Keratinocyte (primary cell): ENCODE results near the gene TSR3. TPM values are rescaled to one million over a fixed set of nuclear protein-coding genes. Genes with fewer than 3 reads are reported as not detected.

Experiments
- DNase-seq: peaks from one replicate; pipeline ENCODE4 v3.0.0-alpha.2; 2011; ENCODE audit warnings: low read depth, missing footprints, low spot score
- FAIRE-seq: peaks from 2 replicates; lab custom pipeline; 2011; peaks lifted over from hg19 to GRCh38; lab: Jason Lieb, UNC
- H2AFZ ChIP-seq: 2 replicates; pipeline ENCODE4 v1.6.0; 2012; ENCODE audit warnings: low read length, control low read depth, inconsistent platforms; ENCODE audit not compliant: control insufficient read depth
- H3K27ac ChIP-seq: 2 replicates; pipeline ENCODE4 v1.5.1; 2011; ENCODE audit warnings: low read length; ENCODE audit not compliant: control insufficient read depth, insufficient read depth
- H3K27me3 ChIP-seq: 3 replicates; pipeline ENCODE4 v1.6.0; 2011; ENCODE audit warnings: low read length; ENCODE audit not compliant: control insufficient read depth, insufficient read depth; ENCODE audit errors: extremely low read depth
- H3K36me3 ChIP-seq, 2 experiments: 2 replicates in 1 of 2; 3 replicates in 1 of 2; pipeline ENCODE4 v1.5.1; 2011; ENCODE audit warnings: low read length in 2 of 2, mild to moderate bottlenecking in 1 of 2; ENCODE audit not compliant: control insufficient read depth in 2 of 2, insufficient read depth in 2 of 2; ENCODE audit errors: extremely low read depth in 1 of 2
- H3K4me1 ChIP-seq: 3 replicates; pipeline ENCODE4 v1.5.1; 2011; ENCODE audit warnings: low read length; ENCODE audit not compliant: control insufficient read depth, insufficient read depth; ENCODE audit errors: extremely low read depth
- H3K4me2 ChIP-seq: 3 replicates; pipeline ENCODE4 v1.6.0; 2011; ENCODE audit warnings: low read depth, low read length; ENCODE audit not compliant: control insufficient read depth, insufficient read depth; ENCODE audit errors: extremely low read depth
- H3K4me3 ChIP-seq, 3 experiments: fragments of 200-600 bp in 1 of 3; sonication (generic) in 1 of 3; 2 replicates in 2 of 3; 3 replicates in 1 of 3; pipeline ENCODE4 v1.5.1; 2011 to 2016; ENCODE audit warnings: low read length in 3 of 3, mild to moderate bottlenecking in 3 of 3, control low read depth in 2 of 3, inconsistent platforms in 1 of 3, low read depth in 1 of 3, mixed read lengths in 1 of 3, mixed run types in 1 of 3, moderate library complexity in 1 of 3; ENCODE audit not compliant: control insufficient read depth in 2 of 3, insufficient read depth in 2 of 3; ENCODE audit errors: extremely low read depth in 1 of 3
- H3K79me2 ChIP-seq: 2 replicates; pipeline ENCODE4 v1.6.0; 2012; ENCODE audit warnings: low read length; ENCODE audit not compliant: control insufficient read depth, insufficient read depth
- H3K9ac ChIP-seq: 3 replicates; pipeline ENCODE4 v1.6.0; 2011; ENCODE audit warnings: low read length; ENCODE audit not compliant: control insufficient read depth, insufficient read depth; ENCODE audit errors: extremely low read depth
- H3K9me1 ChIP-seq: 3 replicates; pipeline ENCODE4 v1.6.0; 2011; ENCODE audit warnings: low read length; ENCODE audit not compliant: control insufficient read depth, insufficient read depth; ENCODE audit errors: extremely low read depth
- H3K9me3 ChIP-seq: 2 replicates; pipeline ENCODE4 v1.5.1; 2012; ENCODE audit warnings: low read depth, low read length; ENCODE audit not compliant: control insufficient read depth
- H4K20me1 ChIP-seq: 3 replicates; pipeline ENCODE4 v1.6.0; 2011; ENCODE audit warnings: low read length; ENCODE audit not compliant: control insufficient read depth, insufficient read depth; ENCODE audit errors: extremely low read depth
- CTCF ChIP-seq, 3 experiments: IDR thresholded peaks in 1 of 3; conservative IDR thresholded peaks in 1 of 3; optimal IDR thresholded peaks in 1 of 3; 2 replicates in 2 of 3; 3 replicates in 1 of 3; pipeline versions ENCODE3 to v1.5.1; 2011; ENCODE audit warnings: low read length in 3 of 3, mild to moderate bottlenecking in 3 of 3, moderate library complexity in 2 of 3, control low read depth in 1 of 3, inconsistent platforms in 1 of 3; ENCODE audit not compliant: insufficient read depth in 2 of 3; ENCODE audit errors: extremely low read depth in 1 of 3
- EZH2 ChIP-seq: IDR thresholded peaks from one replicate; pipeline ENCODE4 v1.6.1; 2012; ENCODE audit warnings: inconsistent platforms, mild to moderate bottlenecking, low read length, moderate library complexity
- dilution Hi-C: fragments of 300-500 bp; cut with MboI; formaldehyde crosslinking; loops from one replicate; pipeline ENCODE4 v1.7.0; 2020; ENCODE audit warnings: low sequenced_read_pairs; ENCODE audit not compliant: extremely low pct_ligation_motif_present
- polyA plus RNA-seq, 5 experiments: library from polyadenylated mRNA; depleted of rRNA in 3 of 5; stranded (reverse) in 3 of 5; stranded (forward) in 1 of 5; unstranded in 1 of 5; fragments of >200 nt; gene quantifications; 1 replicate in 1 of 5; 2 replicates in 3 of 5; 3 replicates in 1 of 5; pipeline versions ENCODE4 v1.2.1 to v1.2.3, GENCODE V29; 2011 to 2012; ENCODE audit warnings: missing spikeins in 2 of 5, low read depth in 1 of 5, low replicate concordance in 1 of 5

Gene TSR3
- polyA plus RNA-seq, 1 donor (not counting 4 experiments of a cell fraction or from before 2014, with no cell fraction given): 33.0 TPM

- Histone ChIP-seq H2AFZ (no peak overlapping the region), H3K9me1 (no peaks in the 10 kb centered on the region), H3K4me2 (no peak overlapping the region), H3K27ac (no peak overlapping the region), H3K4me3 (no peak overlapping the region), H3K27me3 (no peaks in the 10 kb centered on the region), H3K4me1 (no peaks in the 10 kb centered on the region), H3K79me2 (no peaks in the 10 kb centered on the region), H3K36me3 (peaks cover 0 to 5% of the 10 kb centered on the region in 2 experiments), H4K20me1 (no peaks in the 10 kb centered on the region), H3K9me3 (no peaks in the 10 kb centered on the region), H3K9ac (no peak overlapping the region)
- dilution Hi-C loops: no loop called here
- no peak for FAIRE-seq
- TF ChIP-seq EZH2 (no peak), CTCF (optimal IDR thresholded peaks at IDR 0.05 in 1 of 3, IDR thresholded peaks at IDR 0.05 in 1 of 3, conservative IDR thresholded peaks at IDR 0.05 in 1 of 3; ENCODE audit: extremely low read depth in 1 of 3, insufficient read depth in 2 of 3, low read length in 3 of 3) (no peak)
- DNase-seq: no peak
Observed at GRCh38 chr16:1394367-1394951, 42.8 kb upstream of the TSR3 start.

- Histone ChIP-seq H3K36me3 (peaks cover 0 to 6% of the 10 kb centered on the region in 2 experiments), H4K20me1 (no peaks in the 10 kb centered on the region), H3K9me3 (no peaks in the 10 kb centered on the region), H3K4me3 (no peak overlapping the region), H3K4me1 (no peaks in the 10 kb centered on the region), H3K27me3 (no peaks in the 10 kb centered on the region), H2AFZ (no peak overlapping the region), H3K27ac (no peak overlapping the region), H3K9ac (no peak overlapping the region), H3K79me2 (no peaks in the 10 kb centered on the region), H3K9me1 (no peaks in the 10 kb centered on the region), H3K4me2 (no peak overlapping the region)
- dilution Hi-C loops: no loop called here
- DNase-seq: no peak
- no peak for FAIRE-seq
- TF ChIP-seq CTCF (optimal IDR thresholded peaks at IDR 0.05 in 1 of 3, IDR thresholded peaks at IDR 0.05 in 1 of 3, conservative IDR thresholded peaks at IDR 0.05 in 1 of 3; ENCODE audit: extremely low read depth in 1 of 3, insufficient read depth in 2 of 3, low read length in 3 of 3) (no peak), EZH2 (no peak)
Observed at GRCh38 chr16:1393613-1394176, 42.0 kb upstream of the TSR3 start.
